ENCODE results near the gene MTMR10.
A peak's percentile ranks its signal among the peaks of the same experiment; 100 is the strongest.

The MTMR10 gene

GRCh38 chr15:30917013-30917412, 74.4 kb downstream of the MTMR10 start:
- H3K4me1 ChIP-seq (ENCODE audit: insufficient read depth, low read length) = no peaks in the 10 kb centered on the region
- no peak overlapping the region for H3K27ac ChIP-seq (ENCODE audit: low read depth, low read length)

GRCh38 chr15:30913761-30914160, 77.7 kb downstream of the MTMR10 start:
- H3K36me3 ChIP-seq (ENCODE audit: insufficient read depth, low read length) = peaks cover 60% of the 10 kb centered on the region

More at GRCh38 chr15:30917013-30917412, 74.4 kb downstream of the MTMR10 start:
- Histone ChIP-seq H3K36me3 (ENCODE audit: insufficient read depth, low read length) (peaks cover 56% of the 10 kb centered on the region), H3K4me3 (ENCODE audit: low read depth in 1 of 2, low read length in 2 of 2) (no peak overlapping the region), H3K9ac (ENCODE audit: low read length) (no peak overlapping the region), H3K9me3 (ENCODE audit: low read length) (no peaks in the 10 kb centered on the region), H3K27me3 (ENCODE audit: control insufficient read depth in 1 of 2, insufficient read depth in 2 of 2, low read length in 2 of 2) (no peaks in the 10 kb centered on the region)

GRCh38 chr15:30906366-30906765, 85.1 kb downstream of the MTMR10 start:
- H3K36me3 ChIP-seq (ENCODE audit: insufficient read depth, low read length) = peaks cover 10% of the 10 kb centered on the region
- no peaks in the 10 kb centered on the region for H3K9me3 ChIP-seq (ENCODE audit: low read length)
- no peak overlapping the region for H3K9ac ChIP-seq (ENCODE audit: low read length)
- no peaks in the 10 kb centered on the region for H3K27me3 ChIP-seq (ENCODE audit: control insufficient read depth in 1 of 2, insufficient read depth in 2 of 2, low read length in 2 of 2)
- H3K4me3 ChIP-seq (ENCODE audit: low read depth in 1 of 2, low read length in 2 of 2) = no peak overlapping the region
- H3K27ac ChIP-seq (ENCODE audit: low read depth, low read length) = no peak overlapping the region
- peaks cover 17% of the 10 kb centered on the region for H3K4me1 ChIP-seq (ENCODE audit: insufficient read depth, low read length)

More at GRCh38 chr15:30913761-30914160, 77.7 kb downstream of the MTMR10 start:
- Histone ChIP-seq H3K9me3 (ENCODE audit: low read length) (no peaks in the 10 kb centered on the region), H3K27ac (ENCODE audit: low read depth, low read length) (no peak overlapping the region), H3K4me3 (ENCODE audit: low read depth in 1 of 2, low read length in 2 of 2) (no peak overlapping the region), H3K9ac (ENCODE audit: low read length) (no peak overlapping the region), H3K27me3 (ENCODE audit: control insufficient read depth in 1 of 2, insufficient read depth in 2 of 2, low read length in 2 of 2) (no peaks in the 10 kb centered on the region), H3K4me1 (ENCODE audit: insufficient read depth, low read length) (no peaks in the 10 kb centered on the region)

GRCh38 chr15:30905821-30906220, 85.6 kb downstream of the MTMR10 start:
- no peaks in the 10 kb centered on the region for H3K27me3 ChIP-seq (ENCODE audit: control insufficient read depth in 1 of 2, insufficient read depth in 2 of 2, low read length in 2 of 2)
- H3K4me1 ChIP-seq (ENCODE audit: insufficient read depth, low read length) = peaks cover 17% of the 10 kb centered on the region
- H3K36me3 ChIP-seq (ENCODE audit: insufficient read depth, low read length) = peaks cover 10% of the 10 kb centered on the region
- no peaks in the 10 kb centered on the region for H3K9me3 ChIP-seq (ENCODE audit: low read length)
- no peak overlapping the region for H3K9ac ChIP-seq (ENCODE audit: low read length)
- no peak overlapping the region for H3K4me3 ChIP-seq (ENCODE audit: low read depth in 1 of 2, low read length in 2 of 2)
- no peak overlapping the region for H3K27ac ChIP-seq (ENCODE audit: low read depth, low read length)

GRCh38 chr15:30904812-30905211, 86.6 kb downstream of the MTMR10 start:
- no peaks in the 10 kb centered on the region for H3K9me3 ChIP-seq (ENCODE audit: low read length)
- peak overlapping the region; percentile 47 for H3K9ac ChIP-seq (ENCODE audit: low read length)
- no peak overlapping the region for H3K27ac ChIP-seq (ENCODE audit: low read depth, low read length)
- peaks cover 7% of the 10 kb centered on the region for H3K36me3 ChIP-seq (ENCODE audit: insufficient read depth, low read length)
- H3K4me1 ChIP-seq (ENCODE audit: insufficient read depth, low read length) = peaks cover 17% of the 10 kb centered on the region
- H3K27me3 ChIP-seq (ENCODE audit: control insufficient read depth in 1 of 2, insufficient read depth in 2 of 2, low read length in 2 of 2) = no peaks in the 10 kb centered on the region
- peak overlapping the region in 1 of 2 donors; percentile 72 for H3K4me3 ChIP-seq (ENCODE audit: low read depth in 1 of 2, low read length in 2 of 2)

GRCh38 chr15:30903497-30904187, 87.8 kb downstream of the MTMR10 start, which contains the start of gene FAN1:
Gene FAN1 (plus strand): TSS chr15:30903915. CDS start chr15:30904664, 749 bp downstream.
- Histone ChIP-seq H3K27me3 (ENCODE audit: control insufficient read depth in 1 of 2, insufficient read depth in 2 of 2, low read length in 2 of 2) (no peaks in the 10 kb centered on the region), H3K4me1 (ENCODE audit: insufficient read depth, low read length) (peaks cover 17% of the 10 kb centered on the region), H3K36me3 (ENCODE audit: insufficient read depth, low read length) (no peaks in the 10 kb centered on the region), H3K27ac (ENCODE audit: low read depth, low read length) (peak within 1 kb of the TSS; percentile 80), H3K9ac (ENCODE audit: low read length) (peak within 1 kb of the TSS; percentile 62), H3K4me3 (ENCODE audit: low read depth in 1 of 2, low read length in 2 of 2) (peak within 1 kb of the TSS; percentile 72 to 91), H3K9me3 (ENCODE audit: low read length) (no peaks in the 10 kb centered on the region)

- no peak overlapping the region for H3K9ac ChIP-seq (ENCODE audit: low read length)
- H3K4me1 ChIP-seq (ENCODE audit: insufficient read depth, low read length) = peaks cover 17% of the 10 kb centered on the region
- no peaks in the 10 kb centered on the region for H3K9me3 ChIP-seq (ENCODE audit: low read length)
Observed at GRCh38 chr15:30901889-30902288, 89.5 kb downstream of the MTMR10 start.

GRCh38 chr15:30896211-30896606, 95.2 kb downstream of the MTMR10 start:
- no peak overlapping the region for H3K4me3 ChIP-seq (ENCODE audit: low read depth in 1 of 2, low read length in 2 of 2)
- no peaks in the 10 kb centered on the region for H3K4me1 ChIP-seq (ENCODE audit: insufficient read depth, low read length)
- H3K36me3 ChIP-seq (ENCODE audit: insufficient read depth, low read length) = no peaks in the 10 kb centered on the region
- H3K9ac ChIP-seq (ENCODE audit: low read length) = no peak overlapping the region
- no peaks in the 10 kb centered on the region for H3K27me3 ChIP-seq (ENCODE audit: control insufficient read depth in 1 of 2, insufficient read depth in 2 of 2, low read length in 2 of 2)
- no peaks in the 10 kb centered on the region for H3K9me3 ChIP-seq (ENCODE audit: low read length)
- no peak overlapping the region for H3K27ac ChIP-seq (ENCODE audit: low read depth, low read length)

More at GRCh38 chr15:30901889-30902288, 89.5 kb downstream of the MTMR10 start:
- Histone ChIP-seq H3K27me3 (ENCODE audit: control insufficient read depth in 1 of 2, insufficient read depth in 2 of 2, low read length in 2 of 2) (no peaks in the 10 kb centered on the region), H3K36me3 (ENCODE audit: insufficient read depth, low read length) (no peaks in the 10 kb centered on the region), H3K4me3 (ENCODE audit: low read depth in 1 of 2, low read length in 2 of 2) (no peak overlapping the region), H3K27ac (ENCODE audit: low read depth, low read length) (no peak overlapping the region)

GRCh38 chr15:30895461-30896210, 95.8 kb downstream of the MTMR10 start:
- no peak overlapping the region for H3K27ac ChIP-seq (ENCODE audit: low read depth, low read length)
- H3K4me1 ChIP-seq (ENCODE audit: insufficient read depth, low read length) = no peaks in the 10 kb centered on the region
- H3K4me3 ChIP-seq (ENCODE audit: low read depth in 1 of 2, low read length in 2 of 2) = no peak overlapping the region
- no peaks in the 10 kb centered on the region for H3K9me3 ChIP-seq (ENCODE audit: low read length)
- H3K9ac ChIP-seq (ENCODE audit: low read length) = no peak overlapping the region
- H3K36me3 ChIP-seq (ENCODE audit: insufficient read depth, low read length) = no peaks in the 10 kb centered on the region
- H3K27me3 ChIP-seq (ENCODE audit: control insufficient read depth in 1 of 2, insufficient read depth in 2 of 2, low read length in 2 of 2) = no peaks in the 10 kb centered on the region

GRCh38 chr15:30889196-30889595, 102.2 kb downstream of the MTMR10 start:
- no peaks in the 10 kb centered on the region for H3K9me3 ChIP-seq (ENCODE audit: low read length)
- no peak overlapping the region for H3K27ac ChIP-seq (ENCODE audit: low read depth, low read length)
- H3K36me3 ChIP-seq (ENCODE audit: insufficient read depth, low read length) = no peaks in the 10 kb centered on the region
- H3K9ac ChIP-seq (ENCODE audit: low read length) = no peak overlapping the region
- H3K4me3 ChIP-seq (ENCODE audit: low read depth in 1 of 2, low read length in 2 of 2) = no peak overlapping the region
- no peaks in the 10 kb centered on the region for H3K4me1 ChIP-seq (ENCODE audit: insufficient read depth, low read length)
- no peaks in the 10 kb centered on the region for H3K27me3 ChIP-seq (ENCODE audit: control insufficient read depth in 1 of 2, insufficient read depth in 2 of 2, low read length in 2 of 2)
